Gastroesophageal sphincter (tissue), 3 donors: ENCODE results near the gene SNX11.

Experiments used
- CTCF ChIP-seq, 4 experiments: fragments of 200-600 bp in 2 of 4; fragments of 450-650 bp in 2 of 4; sonication (generic) in 1 of 4; IDR thresholded peaks; one replicate each; pipeline ENCODE4 v1.5.1; 2017 to 2019; ENCODE audit warnings: antibody characterized with exemption in 4 of 4, mild to moderate bottlenecking in 2 of 4, moderate library complexity in 2 of 4
- POLR2A ChIP-seq, 2 donors: fragments of 450-650 bp; IDR thresholded peaks; one replicate each; pipeline ENCODE4 v1.6.1; 2017; ENCODE audit warnings: antibody characterized with exemption in 2 of 2, mild to moderate bottlenecking in 2 of 2, moderate library complexity in 1 of 2
- POLR2AphosphoS5 ChIP-seq: sonication (generic); formaldehyde crosslinking; IDR thresholded peaks from one replicate; pipeline ENCODE4 v1.6.1; 2017; ENCODE audit warnings: antibody characterized with exemption

GRCh38 chr17:48126532-48126850, 18.9 kb downstream of the SNX11 start:
- TF ChIP-seq POLR2AphosphoS5 (no peak), POLR2A (IDR thresholded peaks at IDR 0.05) (no peak), CTCF (IDR thresholded peaks at IDR 0.05) (no peak)
